GM12872 (cell line): ENCODE measurements around the gene CT55.

Source experiments
- TF ChIP-seq, protein P1 (sequence below): IDR thresholded peaks from 3 replicates; pipeline ENCODE4 v1.5.1; 2011; ENCODE audit warnings: low read depth, mild to moderate bottlenecking, low read length, moderate library complexity; ENCODE audit not compliant: insufficient read depth

CT55 gene

GRCh38 chrX:135170877-135171519 is at the start of gene CT55:
Gene CT55 (minus strand): TSS chrX:135171398. CDS start chrX:135171171, 227 bp downstream.
- TF ChIP-seq, protein P1, sequence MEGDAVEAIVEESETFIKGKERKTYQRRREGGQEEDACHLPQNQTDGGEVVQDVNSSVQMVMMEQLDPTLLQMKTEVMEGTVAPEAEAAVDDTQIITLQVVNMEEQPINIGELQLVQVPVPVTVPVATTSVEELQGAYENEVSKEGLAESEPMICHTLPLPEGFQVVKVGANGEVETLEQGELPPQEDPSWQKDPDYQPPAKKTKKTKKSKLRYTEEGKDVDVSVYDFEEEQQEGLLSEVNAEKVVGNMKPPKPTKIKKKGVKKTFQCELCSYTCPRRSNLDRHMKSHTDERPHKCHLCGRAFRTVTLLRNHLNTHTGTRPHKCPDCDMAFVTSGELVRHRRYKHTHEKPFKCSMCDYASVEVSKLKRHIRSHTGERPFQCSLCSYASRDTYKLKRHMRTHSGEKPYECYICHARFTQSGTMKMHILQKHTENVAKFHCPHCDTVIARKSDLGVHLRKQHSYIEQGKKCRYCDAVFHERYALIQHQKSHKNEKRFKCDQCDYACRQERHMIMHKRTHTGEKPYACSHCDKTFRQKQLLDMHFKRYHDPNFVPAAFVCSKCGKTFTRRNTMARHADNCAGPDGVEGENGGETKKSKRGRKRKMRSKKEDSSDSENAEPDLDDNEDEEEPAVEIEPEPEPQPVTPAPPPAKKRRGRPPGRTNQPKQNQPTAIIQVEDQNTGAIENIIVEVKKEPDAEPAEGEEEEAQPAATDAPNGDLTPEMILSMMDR = no peak

GRCh38 chrX:135213200-135213844 is 42.1 kb upstream of the CT55 start:
- TF ChIP-seq, protein P1 = no peak

GRCh38 chrX:135206427-135206826 is 35.2 kb upstream of the CT55 start:
- TF ChIP-seq, protein P1 = peak; percentile 32; the same call in 1 of the 3 replicates

- TF ChIP-seq, protein P1 = no peak
These were observed 29.1 kb upstream of the CT55 start for GRCh38 chrX:135200297-135200696.

DNA sequence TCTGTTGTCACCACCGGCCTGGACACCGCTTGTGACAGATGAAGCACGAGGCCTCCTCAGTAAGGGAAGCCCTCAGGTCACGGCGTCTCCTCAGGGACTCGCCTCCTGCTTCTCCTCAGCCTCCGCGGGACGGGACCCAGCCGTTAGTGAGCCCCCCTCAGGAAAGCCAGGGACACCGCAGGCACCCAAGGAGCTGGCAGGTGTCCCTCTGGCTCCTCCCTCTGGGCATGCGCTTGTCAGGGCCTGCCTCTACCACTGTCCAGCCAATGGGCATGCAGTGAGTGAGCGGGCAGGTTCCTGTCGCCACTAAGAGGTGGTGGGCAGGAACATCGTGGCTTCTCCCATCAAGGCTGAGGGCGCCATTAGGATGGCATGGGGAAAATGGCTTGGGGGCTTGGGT is 23.5 kb upstream of the CT55 start:
- TF ChIP-seq, protein P1 = no peak

- TF ChIP-seq, protein P1 = no peak
These were observed 22.5 kb upstream of the CT55 start for GRCh38 chrX:135193740-135194139.

DNA sequence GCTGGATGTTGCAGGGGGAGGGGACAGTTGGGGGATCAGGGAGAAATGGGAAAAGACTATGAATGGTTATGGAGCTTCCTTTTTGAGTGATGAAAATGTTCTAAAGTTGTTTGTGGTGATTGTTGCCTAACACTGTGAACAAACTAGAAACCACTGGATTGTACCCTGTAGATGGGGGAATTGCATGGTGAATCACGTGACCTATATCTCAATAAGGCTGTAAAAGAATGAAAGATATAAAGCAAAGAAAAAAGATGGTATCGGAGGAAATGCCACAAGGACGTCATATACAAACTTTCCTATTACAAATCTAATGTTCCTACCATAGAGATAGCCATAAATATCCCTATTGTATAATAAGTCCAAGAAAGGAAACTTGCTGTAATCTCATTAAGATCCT is 20.6 kb upstream of the CT55 start:
- TF ChIP-seq, protein P1 = no peak
